Suprapubic skin (tissue), 4 donors: ENCODE results near the gene WDR86. TPM values are rescaled to one million over a fixed set of nuclear protein-coding genes. Genes with fewer than 3 reads are reported as not detected.

ENCODE experiments used
- DNase-seq, 2 donors: peaks; one replicate each; pipeline ENCODE4 v3.0.0-alpha.2; 2019; ENCODE audit warnings: low spot score in 2 of 2
- H3K27ac ChIP-seq: fragments of 200-600 bp; sonication (generic); one replicate; pipeline ENCODE4 v1.5.1; 2019
- H3K27me3 ChIP-seq: fragments of 200-600 bp; sonication (generic); one replicate; pipeline ENCODE4 v1.5.1; 2019
- H3K36me3 ChIP-seq: fragments of 200-600 bp; sonication (generic); one replicate; pipeline ENCODE4 v1.5.1; 2019
- H3K4me1 ChIP-seq: fragments of 200-600 bp; sonication (generic); one replicate; pipeline ENCODE4 v1.5.1; 2019
- H3K4me3 ChIP-seq: fragments of 200-600 bp; sonication (generic); one replicate; pipeline ENCODE4 v1.5.1; 2019; ENCODE audit warnings: mild to moderate bottlenecking
- H3K9me3 ChIP-seq: fragments of 200-600 bp; sonication (generic); one replicate; pipeline ENCODE4 v1.5.1; 2019
- EP300 ChIP-seq: sonication (generic); formaldehyde crosslinking; IDR thresholded peaks from one replicate; pipeline ENCODE4 v1.6.1; 2017; ENCODE audit warnings: antibody characterized with exemption
- POLR2A ChIP-seq, 2 donors: fragments of 450-650 bp; IDR thresholded peaks; one replicate each; pipeline ENCODE4 v1.6.1; 2017; ENCODE audit warnings: antibody characterized with exemption in 2 of 2, mild to moderate bottlenecking in 2 of 2, moderate library complexity in 2 of 2
- POLR2AphosphoS5 ChIP-seq, 3 donors: sonication (generic); formaldehyde crosslinking; IDR thresholded peaks; one replicate each; pipeline ENCODE4 v1.6.1; 2017; ENCODE audit warnings: antibody characterized with exemption in 3 of 3
- WGBS: methylation state at CpG from one replicate; pipeline ENCODE4 v1.1.5; 2018; 5-methylcytosine and 5-hydroxymethylcytosine counted together
- total RNA-seq, 4 donors: library from RNA; depleted of rRNA; stranded (reverse); fragments of >200 nt; gene quantifications; one replicate each; pipeline ENCODE4 v1.1.0, GENCODE V29; 2016
- TF ChIP-seq, protein P1 (sequence below), 2 donors: fragments of 200-600 bp in 1 of 2; fragments of 450-650 bp in 1 of 2; sonication (generic) in 1 of 2; IDR thresholded peaks; one replicate each; pipeline ENCODE4 v1.5.1; 2016 to 2019; ENCODE audit warnings: antibody characterized with exemption in 2 of 2, mild to moderate bottlenecking in 1 of 2, moderate library complexity in 1 of 2

The WDR86 gene
- total RNA-seq, 4 donors from 2014 or later = 0.81 to 2.8 (median 1.4) TPM; not detected in 1

DNA sequence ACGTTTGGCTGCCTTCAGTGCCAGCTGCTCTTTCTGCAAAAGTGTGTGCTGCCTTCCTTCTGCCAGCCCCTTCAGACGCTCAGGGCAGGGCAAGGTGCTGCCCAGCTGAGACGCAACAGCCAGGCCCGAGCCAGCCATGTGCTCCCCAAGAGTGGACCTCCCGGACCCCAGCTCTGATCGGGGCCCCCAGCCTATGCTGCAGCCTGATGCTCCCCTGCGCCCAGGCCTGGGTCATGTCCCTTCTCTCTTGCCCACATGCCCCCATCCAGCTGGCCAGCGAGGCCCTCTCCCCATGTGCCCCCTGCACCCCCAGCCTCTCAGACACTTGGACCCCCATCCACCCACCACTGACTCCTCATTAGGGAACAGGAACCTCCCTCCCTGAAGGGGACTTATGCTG lies 17.8 kb downstream of the WDR86 start:
- Histone ChIP-seq H3K27ac (no peak overlapping the region), H3K36me3 (no peaks in the 10 kb centered on the region), H3K4me1 (no peaks in the 10 kb centered on the region), H3K4me3 (no peak overlapping the region), H3K9me3 (no peaks in the 10 kb centered on the region), H3K27me3 (peaks cover 11% of the 10 kb centered on the region)
- DNase-seq = no peak
- no peak for TF ChIP-seq EP300
- TF ChIP-seq POLR2AphosphoS5 (IDR thresholded peaks at IDR 0.05) = no peak
- 100% methylated on average over 1 of the region's 8 CpGs for WGBS

DNA sequence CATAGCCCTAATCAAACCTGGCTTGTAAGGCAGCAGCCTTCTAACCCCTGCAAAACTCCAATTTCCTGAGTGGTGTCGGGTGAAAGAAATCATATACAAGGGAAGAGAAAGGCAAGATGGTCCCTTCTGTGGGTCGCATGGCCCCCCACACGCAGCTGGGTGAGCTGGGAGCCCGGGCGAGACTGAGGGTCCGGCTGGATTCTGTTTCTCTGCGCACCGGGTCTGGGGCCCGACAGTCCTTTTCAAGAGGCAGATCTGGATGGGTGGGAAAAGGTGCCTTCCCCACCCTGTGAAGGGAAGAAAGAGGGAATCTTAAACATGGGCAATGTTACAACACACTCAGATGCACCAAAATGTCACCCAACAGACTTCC lies 18.5 kb downstream of the WDR86 start:
- no peak overlapping the region for H3K4me3 ChIP-seq
- H3K27me3 ChIP-seq = peaks cover 11% of the 10 kb centered on the region
- no peaks in the 10 kb centered on the region for H3K4me1 ChIP-seq
- 91% methylated on average over 9 of the region's 9 CpGs for WGBS
- no peaks in the 10 kb centered on the region for H3K9me3 ChIP-seq
- no peaks in the 10 kb centered on the region for H3K36me3 ChIP-seq
- H3K27ac ChIP-seq = no peak overlapping the region
- no peak for DNase-seq
- TF ChIP-seq POLR2A (IDR thresholded peaks at IDR 0.05) (no peak), POLR2AphosphoS5 (IDR thresholded peaks at IDR 0.05) (no peak), EP300 (no peak)
- TF ChIP-seq, protein P1, sequence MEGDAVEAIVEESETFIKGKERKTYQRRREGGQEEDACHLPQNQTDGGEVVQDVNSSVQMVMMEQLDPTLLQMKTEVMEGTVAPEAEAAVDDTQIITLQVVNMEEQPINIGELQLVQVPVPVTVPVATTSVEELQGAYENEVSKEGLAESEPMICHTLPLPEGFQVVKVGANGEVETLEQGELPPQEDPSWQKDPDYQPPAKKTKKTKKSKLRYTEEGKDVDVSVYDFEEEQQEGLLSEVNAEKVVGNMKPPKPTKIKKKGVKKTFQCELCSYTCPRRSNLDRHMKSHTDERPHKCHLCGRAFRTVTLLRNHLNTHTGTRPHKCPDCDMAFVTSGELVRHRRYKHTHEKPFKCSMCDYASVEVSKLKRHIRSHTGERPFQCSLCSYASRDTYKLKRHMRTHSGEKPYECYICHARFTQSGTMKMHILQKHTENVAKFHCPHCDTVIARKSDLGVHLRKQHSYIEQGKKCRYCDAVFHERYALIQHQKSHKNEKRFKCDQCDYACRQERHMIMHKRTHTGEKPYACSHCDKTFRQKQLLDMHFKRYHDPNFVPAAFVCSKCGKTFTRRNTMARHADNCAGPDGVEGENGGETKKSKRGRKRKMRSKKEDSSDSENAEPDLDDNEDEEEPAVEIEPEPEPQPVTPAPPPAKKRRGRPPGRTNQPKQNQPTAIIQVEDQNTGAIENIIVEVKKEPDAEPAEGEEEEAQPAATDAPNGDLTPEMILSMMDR (IDR thresholded peaks at IDR 0.05) = no peak

DNA sequence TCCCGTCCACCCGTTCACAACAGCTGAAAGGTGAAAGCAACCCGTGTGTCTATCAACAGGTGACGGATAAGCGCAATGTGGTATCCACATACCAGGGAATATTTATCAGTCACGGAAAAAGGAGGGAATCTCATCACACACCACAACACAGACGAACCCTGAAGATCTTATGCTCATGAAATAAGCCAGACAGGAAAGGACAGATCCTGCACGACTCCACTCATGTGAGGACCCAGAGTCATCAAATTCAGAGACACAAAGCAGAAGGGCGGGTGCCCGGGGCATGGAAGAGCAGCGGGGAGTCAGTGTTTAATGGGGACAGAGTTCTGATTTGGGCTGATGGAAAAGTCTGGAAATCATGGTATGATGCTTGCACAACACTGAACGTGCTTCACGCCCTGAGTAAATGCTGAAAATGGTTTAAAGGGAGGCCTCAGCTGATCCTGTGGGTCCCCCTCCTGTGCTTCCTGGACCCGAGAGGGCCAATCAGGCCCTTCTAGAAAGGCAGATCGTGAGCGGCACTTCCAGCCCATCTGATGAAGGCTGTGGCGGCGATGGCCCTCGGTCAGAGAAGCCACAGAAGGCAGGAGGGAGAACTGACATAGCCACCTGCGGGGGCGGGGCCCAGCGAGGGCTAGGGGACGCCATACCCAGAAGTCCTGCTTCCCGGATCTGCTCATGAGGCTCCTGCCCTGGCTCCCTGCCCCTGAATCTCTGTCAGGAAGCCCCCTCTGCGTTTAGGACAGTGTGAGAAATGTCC lies 19.1 kb downstream of the WDR86 start:
- Histone ChIP-seq H3K4me3 (no peak overlapping the region), H3K27me3 (peaks cover 11% of the 10 kb centered on the region), H3K36me3 (no peaks in the 10 kb centered on the region), H3K9me3 (no peaks in the 10 kb centered on the region), H3K27ac (no peak overlapping the region), H3K4me1 (no peaks in the 10 kb centered on the region)
- no peak for DNase-seq
- TF ChIP-seq EP300 (no peak), POLR2A (IDR thresholded peaks at IDR 0.05) (no peak), POLR2AphosphoS5 (IDR thresholded peaks at IDR 0.05) (no peak)
- TF ChIP-seq, protein P1 (IDR thresholded peaks at IDR 0.05) = no peak
- 79% methylated on average over 16 of the region's 25 CpGs for WGBS

DNA sequence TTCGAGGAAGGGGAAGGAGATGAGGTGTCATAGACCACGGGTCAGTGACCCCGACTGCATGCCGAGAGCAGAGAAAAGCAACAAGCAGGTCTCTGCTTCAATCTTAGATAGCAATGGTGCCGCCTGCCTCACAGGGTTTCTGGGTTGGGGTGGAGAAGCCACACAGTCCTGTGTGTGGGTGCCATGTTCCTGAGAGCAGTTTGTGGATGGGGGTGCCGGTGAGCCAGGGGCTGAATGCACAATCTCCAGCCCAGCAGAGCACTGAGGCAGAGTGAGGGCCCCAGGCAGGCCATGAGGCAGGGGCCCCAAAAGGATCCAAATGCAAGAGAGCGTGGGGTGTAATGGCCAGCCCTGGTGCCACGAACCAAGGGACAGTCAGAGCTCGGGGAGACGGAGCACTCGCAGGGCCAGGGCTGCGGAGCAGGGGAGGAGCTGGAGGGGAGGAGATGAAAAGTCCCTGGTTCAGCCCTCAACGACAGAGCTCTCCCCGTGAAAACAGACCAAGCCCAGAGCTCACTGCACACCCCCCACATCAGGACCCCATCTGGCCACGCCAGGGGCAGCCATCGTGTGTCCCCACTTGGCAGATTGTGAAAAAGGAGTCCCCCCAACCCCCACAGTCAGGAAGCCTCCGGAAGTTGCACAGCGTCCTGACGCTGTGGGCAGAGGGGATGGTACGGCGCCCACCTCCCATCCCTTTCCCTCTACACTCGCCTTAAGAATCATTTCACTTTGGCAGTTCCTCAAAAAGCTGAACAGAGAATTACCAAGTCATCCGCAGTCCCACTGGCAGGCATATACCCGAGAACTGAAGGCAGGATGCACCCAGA lies 19.9 kb downstream of the WDR86 start:
- H3K36me3 ChIP-seq = no peaks in the 10 kb centered on the region
- H3K9me3 ChIP-seq = no peaks in the 10 kb centered on the region
- peaks cover 11% of the 10 kb centered on the region for H3K27me3 ChIP-seq
- no peak overlapping the region for H3K27ac ChIP-seq
- WGBS = 86% methylated on average over 24 of the region's 24 CpGs
- no peaks in the 10 kb centered on the region for H3K4me1 ChIP-seq
- TF ChIP-seq POLR2A (IDR thresholded peaks at IDR 0.05) (no peak), EP300 (no peak), POLR2AphosphoS5 (IDR thresholded peaks at IDR 0.05) (no peak)
- TF ChIP-seq, protein P1 (IDR thresholded peaks at IDR 0.05) = no peak
- DNase-seq = no peak
- H3K4me3 ChIP-seq = no peak overlapping the region

DNA sequence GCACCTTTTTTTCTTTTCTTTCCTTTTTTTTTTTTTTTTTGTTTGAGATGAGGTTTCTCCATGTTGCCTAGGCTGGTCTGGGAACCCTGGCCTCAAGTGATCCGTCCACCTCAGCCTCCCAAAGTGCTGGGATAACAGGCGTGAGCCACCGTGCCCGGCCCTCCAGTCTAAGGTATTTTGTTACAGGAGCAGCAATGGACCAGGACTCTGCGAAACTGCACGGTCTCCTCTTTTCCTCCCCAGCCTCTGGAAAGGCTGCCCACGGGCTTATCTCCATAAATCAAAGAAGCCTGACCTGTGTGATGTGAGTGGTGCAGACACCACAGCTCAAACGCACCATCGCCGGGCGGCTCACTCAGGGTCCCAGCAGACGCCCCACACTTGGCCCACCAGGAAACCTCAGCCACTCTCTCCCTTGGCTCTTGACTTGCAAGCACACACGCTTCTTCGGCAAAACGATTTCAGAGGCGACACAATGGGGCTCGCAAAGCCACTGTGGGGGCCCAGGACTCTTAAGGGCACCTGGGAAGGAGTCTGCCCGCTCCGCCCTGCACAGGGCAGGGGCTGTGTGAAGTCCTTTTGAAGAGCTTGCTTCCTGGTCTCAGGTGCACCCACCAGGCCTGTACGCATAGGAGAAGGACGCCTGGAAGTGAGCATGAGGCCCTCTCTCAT lies 20.6 kb downstream of the WDR86 start:
- Histone ChIP-seq H3K27ac (no peak overlapping the region), H3K36me3 (no peaks in the 10 kb centered on the region), H3K4me3 (no peak overlapping the region), H3K4me1 (no peaks in the 10 kb centered on the region), H3K27me3 (peaks cover 8% of the 10 kb centered on the region), H3K9me3 (no peaks in the 10 kb centered on the region)
- TF ChIP-seq, protein P1 (IDR thresholded peaks at IDR 0.05) = no peak
- TF ChIP-seq POLR2A (IDR thresholded peaks at IDR 0.05) (no peak), EP300 (no peak), POLR2AphosphoS5 (IDR thresholded peaks at IDR 0.05) (no peak)
- no peak for DNase-seq
- WGBS = 92% methylated on average over 18 of the region's 21 CpGs
